H9 (cell line): ENCODE measurements around the gene URI1. TPM values are rescaled to one million over a fixed set of nuclear protein-coding genes. Genes with fewer than 3 reads are reported as not detected.

Source experiments
- DNase-seq: peaks from one replicate; pipeline ENCODE4 v3.0.0-alpha.2; 2017
- H2AFZ ChIP-seq: one replicate; pipeline ENCODE4 v1.6.1; 2013; ENCODE audit warnings: mild to moderate bottlenecking, low read length, control low read depth, moderate library complexity
- H2AK5ac ChIP-seq: 2 replicates; pipeline ENCODE4 v1.6.1; 2013; ENCODE audit warnings: low read length, control low read depth, mixed read lengths; ENCODE audit not compliant: insufficient read length
- H2BK120ac ChIP-seq: one replicate; pipeline ENCODE4 v1.6.1; 2013; ENCODE audit warnings: low read depth, mild to moderate bottlenecking, low read length, control low read depth, inconsistent platforms; ENCODE audit not compliant: poor library complexity, severe bottlenecking
- H2BK12ac ChIP-seq: 2 replicates; pipeline ENCODE4 v1.6.1; 2013; ENCODE audit warnings: low read length, control low read depth, mixed read lengths, low read depth; ENCODE audit not compliant: insufficient read length
- H2BK15ac ChIP-seq: 2 replicates; pipeline ENCODE4 v1.6.1; 2013; ENCODE audit warnings: low read depth, low read length, control low read depth
- H2BK20ac ChIP-seq: one replicate; pipeline ENCODE4 v1.6.1; 2013; ENCODE audit warnings: low read depth, mild to moderate bottlenecking, low read length, control low read depth, inconsistent platforms; ENCODE audit not compliant: poor library complexity, severe bottlenecking
- H2BK5ac ChIP-seq: 2 replicates; pipeline ENCODE4 v1.6.1; 2013; ENCODE audit warnings: low read length, control low read depth, mixed read lengths; ENCODE audit not compliant: insufficient read length
- H3K14ac ChIP-seq: 2 replicates; pipeline ENCODE4 v1.6.1; 2013; ENCODE audit warnings: low read length, control low read depth; ENCODE audit not compliant: insufficient read depth
- H3K18ac ChIP-seq: 2 replicates; pipeline ENCODE4 v1.6.1; 2013; ENCODE audit warnings: low read depth, mild to moderate bottlenecking, mixed read lengths, low read length, control low read depth; ENCODE audit not compliant: insufficient read length
- H3K23ac ChIP-seq: 2 replicates; pipeline ENCODE4 v1.6.1; 2013; ENCODE audit warnings: low read length, control low read depth, mixed read lengths, low read depth; ENCODE audit not compliant: insufficient read length
- H3K23me2 ChIP-seq: 2 replicates; pipeline ENCODE4 v1.6.1; 2013; ENCODE audit warnings: low read depth, mild to moderate bottlenecking, mixed read lengths, low read length, control low read depth; ENCODE audit not compliant: insufficient read length, poor library complexity, severe bottlenecking
- H3K27ac ChIP-seq: 2 replicates; pipeline ENCODE4 v1.5.1; 2013; ENCODE audit warnings: low read length, control low read depth, mixed read lengths, low read depth; ENCODE audit not compliant: insufficient read length
- H3K27me3 ChIP-seq: 2 replicates; pipeline ENCODE4 v1.6.1; 2013; ENCODE audit warnings: low read length, control low read depth, inconsistent platforms; ENCODE audit not compliant: insufficient read depth
- H3K4ac ChIP-seq: 2 replicates; pipeline ENCODE4 v1.6.1; 2013; ENCODE audit warnings: low read depth, mild to moderate bottlenecking, control low read depth, inconsistent platforms, low read length, moderate library complexity
- H3K4me1 ChIP-seq: 2 replicates; pipeline ENCODE4 v1.6.1; 2013; ENCODE audit warnings: low read length, control low read depth, inconsistent platforms; ENCODE audit not compliant: insufficient read depth
- H3K4me2 ChIP-seq: 2 replicates; pipeline ENCODE4 v1.6.1; 2013; ENCODE audit warnings: low read length, control low read depth, mixed read lengths; ENCODE audit not compliant: insufficient read length, insufficient read depth
- H3K56ac ChIP-seq: 2 replicates; pipeline ENCODE4 v1.6.1; 2013; ENCODE audit warnings: low read depth, mild to moderate bottlenecking, mixed read lengths, low read length, control low read depth; ENCODE audit not compliant: insufficient read length
- H3K79me1 ChIP-seq: 2 replicates; pipeline ENCODE4 v1.6.1; 2013; ENCODE audit warnings: low read depth, mild to moderate bottlenecking, moderate library complexity, low read length, control low read depth, inconsistent platforms; ENCODE audit not compliant: insufficient read depth, poor library complexity, severe bottlenecking
- H3K79me2 ChIP-seq: 2 replicates; pipeline ENCODE4 v1.6.1; 2013; ENCODE audit warnings: low read length, control low read depth, inconsistent platforms; ENCODE audit not compliant: insufficient read depth
- H3K9ac ChIP-seq: 2 replicates; pipeline ENCODE4 v1.6.1; 2013; ENCODE audit warnings: low read length, control low read depth, mixed read lengths; ENCODE audit not compliant: insufficient read length; ENCODE audit errors: extremely low read depth
- H3K9me3 ChIP-seq: one replicate; pipeline ENCODE4 v1.6.1; 2013; ENCODE audit warnings: low read depth, low read length, inconsistent platforms; ENCODE audit not compliant: control insufficient read depth
- H3T11ph ChIP-seq: one replicate; pipeline ENCODE4 v1.6.1; 2013; ENCODE audit warnings: mild to moderate bottlenecking, low read length, control low read depth, inconsistent platforms
- H4K20me1 ChIP-seq: one replicate; pipeline ENCODE4 v1.6.1; 2013; ENCODE audit not compliant: control insufficient read depth, insufficient read length, insufficient read depth
- H4K5ac ChIP-seq: 2 replicates; pipeline ENCODE4 v1.6.1; 2013; ENCODE audit warnings: low read depth, mild to moderate bottlenecking, mixed read lengths, low read length, control low read depth; ENCODE audit not compliant: insufficient read length
- H4K8ac ChIP-seq: replicated peaks from 2 replicates; pipeline ENCODE4 v1.6.1; 2013; ENCODE audit warnings: low read length, control low read depth, mixed read lengths, low read depth; ENCODE audit not compliant: insufficient read length
- H4K91ac ChIP-seq: 2 replicates; pipeline ENCODE4 v1.6.1; 2013; ENCODE audit warnings: low read depth, mild to moderate bottlenecking, moderate library complexity, mixed read lengths, low read length, control low read depth; ENCODE audit not compliant: insufficient read length
- H3K27ac Mint-ChIP-seq, 3 experiments: 2 replicates in 2 of 3; 3 replicates in 1 of 3; pipeline ENCODE4 v1.8.0; 2020 to 2021; ENCODE audit warnings: mixed read lengths in 3 of 3, mild to moderate bottlenecking in 1 of 3, moderate library complexity in 1 of 3
- H3K27me3 Mint-ChIP-seq: 2 replicates; pipeline ENCODE4 v1.8.0; 2021; ENCODE audit warnings: low read depth, mild to moderate bottlenecking, moderate library complexity, mixed read lengths
- H3K36me3 Mint-ChIP-seq, 3 experiments: 2 replicates in 2 of 3; 3 replicates in 1 of 3; pipeline ENCODE4 v1.8.0; 2020 to 2021; ENCODE audit warnings: low read depth in 3 of 3, mixed read lengths in 3 of 3; ENCODE audit not compliant: insufficient read depth in 1 of 3
- H3K4me1 Mint-ChIP-seq, 2 experiments: 2 replicates each; pipeline ENCODE4 v1.8.0; 2020; ENCODE audit warnings: mixed read lengths in 2 of 2
- H3K4me3 Mint-ChIP-seq, 2 experiments: 2 replicates in 1 of 2; 3 replicates in 1 of 2; pipeline ENCODE4 v1.8.0; 2020 to 2021; ENCODE audit warnings: mild to moderate bottlenecking in 2 of 2, mixed read lengths in 2 of 2, moderate library complexity in 1 of 2
- H3K9me3 Mint-ChIP-seq, 2 experiments: 2 replicates in 1 of 2; 3 replicates in 1 of 2; pipeline ENCODE4 v1.8.0; 2020; ENCODE audit warnings: mild to moderate bottlenecking in 2 of 2, mixed read lengths in 2 of 2, moderate library complexity in 1 of 2
- CTCF ChIP-seq: fragments of 200-600 bp; sonication (generic); conservative IDR thresholded peaks from 3 replicates; pipeline ENCODE4 v1.8.0; 2021; ENCODE audit warnings: antibody characterized with exemption, mild to moderate bottlenecking
- WGBS: extraction: QIAGEN DNeasy Blood & Tissue Kit; methylation state at CpG from one replicate; pipeline ENCODE4 v1.1.7; 2013; ENCODE audit warnings: missing lambda C conversion rate, low lambda C conversion rate, mixed read lengths; ENCODE audit not compliant: insufficient read length; ENCODE audit errors: extremely low coverage; 5-methylcytosine and 5-hydroxymethylcytosine counted together
- total RNA-seq: library from RNA; stranded (reverse); gene quantifications from 2 replicates; pipeline ENCODE4 v1.2.1, GENCODE V29; 2021

URI1 gene
- total RNA-seq, 1 experiment from 2014 or later = 54.3 TPM

GRCh38 chr19:29961311-29961710, 19.3 kb downstream of the URI1 start:
- Histone ChIP-seq H3T11ph (no peak overlapping the region), H3K79me1 (peaks cover 2% of the 10 kb centered on the region), H2AK5ac (no peak overlapping the region), H2BK20ac (no peak overlapping the region), H3K4me2 (no peak overlapping the region), H2BK12ac (no peak overlapping the region), H3K27me3 (no peaks in the 10 kb centered on the region), H2BK5ac (no peak overlapping the region), H3K27ac (no peak overlapping the region), H2BK15ac (no peak overlapping the region), H3K9me3 (no peaks in the 10 kb centered on the region), H3K79me2 (peaks cover 21% of the 10 kb centered on the region; the same call in 1 of the 2 replicates), H3K4ac (no peak overlapping the region), H4K5ac (no peak overlapping the region), H3K14ac (no peak overlapping the region), H2BK120ac (no peak overlapping the region), H2AFZ (no peak overlapping the region), H3K23ac (no peak overlapping the region), H3K4me1 (no peaks in the 10 kb centered on the region; the same call in 1 of the 2 replicates), H4K91ac (no peak overlapping the region), H4K20me1 (no peaks in the 10 kb centered on the region), H3K56ac (no peak overlapping the region), H4K8ac (no peak overlapping the region), H3K18ac (no peak overlapping the region), H3K23me2 (no peaks in the 10 kb centered on the region), H3K9ac (no peak overlapping the region)
- Mint-ChIP-seq H3K4me1 (peaks cover 15 to 29% of the 10 kb centered on the region in 2 experiments), H3K36me3 (no peaks in the 10 kb centered on the region), H3K27me3 (no peaks in the 10 kb centered on the region), H3K9me3 (no peaks in the 10 kb centered on the region), H3K27ac (no peak overlapping the region), H3K4me3 (no peak overlapping the region)
- no CpG with 5 or more reads among the region's 3 CpGs for WGBS
- no peak for DNase-seq
- TF ChIP-seq CTCF = no peak
